ENCODE data around the gene LTV1.
A peak's percentile ranks its signal among the peaks of the same experiment; 100 is the strongest.
"Not testable (repeated sequence)": the region's sequence is repeated elsewhere in the genome, so short reads cannot be mapped to it uniquely, and the experiment has no call there.

The LTV1 gene

DNA sequence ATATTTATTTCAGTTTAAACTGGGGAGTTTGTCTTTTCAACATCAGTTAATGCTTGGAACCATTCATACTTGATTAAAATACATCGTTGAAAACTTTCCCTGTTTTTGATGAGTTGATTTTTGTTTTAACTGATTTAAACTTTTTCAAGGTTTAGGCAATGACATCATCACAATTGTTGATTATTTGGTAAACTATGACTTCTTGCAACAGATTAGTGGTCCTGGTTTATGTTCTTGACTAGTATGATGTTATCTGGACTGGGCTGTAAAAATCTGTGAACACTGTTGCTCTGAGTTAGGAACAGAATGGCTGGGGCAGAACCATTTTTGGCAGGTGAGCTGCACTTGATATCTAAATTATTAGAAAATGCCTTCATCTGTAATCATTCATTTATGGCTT is 21.1 kb downstream of the LTV1 start, which contains the start of gene ZC2HC1B:
TSS of gene ZC2HC1B (plus strand) at position 241 of the 400 bp plus-strand sequence. CDS start at position 307, 66 bp downstream.
- no peak within 1 kb of the TSS for H3K4me3 Mint-ChIP-seq
- no peaks in the 10 kb centered on the region for H3K4me1 Mint-ChIP-seq (ENCODE audit: low read depth)
- peaks cover 5% of the 10 kb centered on the region for H3K9me3 Mint-ChIP-seq (ENCODE audit: low read depth)
- peaks cover 27% of the 10 kb centered on the region for H3K36me3 Mint-ChIP-seq
- no peaks in the 10 kb centered on the region for H3K27me3 Mint-ChIP-seq
- no peak within 1 kb of the TSS for H3K27ac Mint-ChIP-seq

DNA sequence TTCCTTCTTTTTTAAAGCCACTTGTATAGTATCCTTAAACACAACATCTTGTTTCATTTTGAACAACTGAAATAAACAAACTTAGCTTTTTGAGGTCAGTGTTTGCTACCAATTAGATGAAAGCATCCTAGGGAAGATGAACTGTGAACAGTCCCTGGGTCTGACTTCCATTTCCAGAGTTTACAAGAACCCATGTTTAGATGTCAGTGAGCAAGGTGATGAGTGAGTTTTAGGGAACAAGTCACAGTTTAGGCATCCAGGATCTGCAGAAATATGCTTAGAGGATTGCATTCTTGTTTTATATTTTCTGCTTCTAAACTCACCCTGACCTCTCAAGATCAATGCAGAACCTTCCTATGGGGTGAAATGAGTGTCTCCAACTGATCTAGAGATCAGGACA is 24.1 kb downstream of the LTV1 start:
- peaks cover 5% of the 10 kb centered on the region for H3K9me3 Mint-ChIP-seq (ENCODE audit: low read depth)
- peaks cover 23% of the 10 kb centered on the region for H3K36me3 Mint-ChIP-seq
- H3K27ac Mint-ChIP-seq: no peak overlapping the region
- no peaks in the 10 kb centered on the region for H3K27me3 Mint-ChIP-seq
- H3K4me3 Mint-ChIP-seq: no peak overlapping the region
- no peaks in the 10 kb centered on the region for H3K4me1 Mint-ChIP-seq (ENCODE audit: low read depth)

DNA sequence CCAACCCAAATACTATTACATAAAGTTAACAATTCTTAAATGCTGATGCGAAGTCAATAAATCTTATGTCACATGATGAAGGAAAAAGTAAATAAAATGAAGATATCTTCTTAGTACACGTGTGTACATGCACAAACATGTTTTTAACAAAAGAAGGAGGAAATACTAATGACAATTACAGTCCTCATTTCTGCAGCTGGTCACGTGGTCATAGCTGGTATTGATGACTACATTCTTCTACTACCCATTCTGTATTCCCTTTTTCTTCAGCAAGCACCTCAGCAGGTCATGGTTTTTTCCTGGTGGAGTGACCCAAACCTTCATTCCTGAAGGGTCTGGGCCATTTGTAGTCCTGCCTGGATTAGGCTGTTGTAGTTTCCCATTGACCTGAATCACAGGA is 25.7 kb downstream of the LTV1 start:
- not testable (repeated sequence) for H3K4me3 Mint-ChIP-seq; H3K27ac Mint-ChIP-seq; H3K4me1 Mint-ChIP-seq (ENCODE audit: low read depth); H3K9me3 Mint-ChIP-seq (ENCODE audit: low read depth); H3K27me3 Mint-ChIP-seq
- peaks cover 23% of the 10 kb centered on the region for H3K36me3 Mint-ChIP-seq

DNA sequence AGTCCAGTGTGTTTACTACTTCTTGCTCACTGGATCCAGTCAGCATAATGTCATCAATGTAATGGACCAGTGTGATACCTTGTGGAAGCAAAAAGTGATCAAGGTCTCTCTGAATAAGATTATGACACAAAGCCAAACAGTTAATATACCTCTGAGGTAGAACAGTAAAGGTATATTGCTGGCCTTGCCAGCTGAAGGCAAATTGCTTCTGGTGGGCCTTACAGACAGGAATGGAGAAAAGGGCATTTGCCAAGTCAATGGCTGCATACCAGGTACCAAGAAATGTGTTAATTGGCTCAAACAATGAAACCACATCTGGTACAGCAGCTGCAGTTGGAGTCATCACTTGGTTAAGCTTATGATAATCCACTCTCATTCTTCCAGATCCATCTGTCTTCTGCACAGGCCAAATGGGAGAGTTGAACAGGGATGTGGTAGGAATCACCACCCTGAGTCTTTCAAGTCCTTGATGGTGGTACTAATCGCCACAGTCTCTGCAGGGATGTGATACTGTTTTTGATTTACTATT is 28.1 kb downstream of the LTV1 start:
- Mint-ChIP-seq H3K9me3 (ENCODE audit: low read depth) (peaks cover 14% of the 10 kb centered on the region), H3K36me3 (peaks cover 13% of the 10 kb centered on the region)
- not testable (repeated sequence) for H3K4me3 Mint-ChIP-seq; H3K27ac Mint-ChIP-seq; H3K27me3 Mint-ChIP-seq; H3K4me1 Mint-ChIP-seq (ENCODE audit: low read depth)

DNA sequence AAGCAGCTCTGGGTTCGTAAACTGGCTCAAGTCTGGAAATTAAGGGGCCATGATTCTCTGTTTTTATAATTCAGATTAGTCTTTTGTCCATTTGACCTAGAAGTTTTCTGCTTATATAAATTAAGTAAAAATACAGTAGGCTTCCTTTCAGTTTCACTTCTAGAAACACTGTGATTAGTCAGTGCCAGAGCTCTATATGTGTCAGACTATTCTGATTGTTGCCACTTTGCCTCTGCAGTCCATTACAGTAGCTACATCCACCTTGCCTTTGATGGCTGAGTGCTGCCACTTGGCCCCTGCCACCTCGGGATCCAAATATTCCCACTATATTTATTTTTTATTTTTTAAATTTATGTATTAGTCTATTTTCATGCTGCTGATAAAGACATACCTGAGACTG is 29.1 kb downstream of the LTV1 start:
- Mint-ChIP-seq H3K4me3 (no peak overlapping the region), H3K4me1 (ENCODE audit: low read depth) (no peaks in the 10 kb centered on the region), H3K36me3 (peaks cover 13% of the 10 kb centered on the region), H3K27me3 (no peaks in the 10 kb centered on the region), H3K27ac (no peak overlapping the region), H3K9me3 (ENCODE audit: low read depth) (peaks cover 14% of the 10 kb centered on the region)

DNA sequence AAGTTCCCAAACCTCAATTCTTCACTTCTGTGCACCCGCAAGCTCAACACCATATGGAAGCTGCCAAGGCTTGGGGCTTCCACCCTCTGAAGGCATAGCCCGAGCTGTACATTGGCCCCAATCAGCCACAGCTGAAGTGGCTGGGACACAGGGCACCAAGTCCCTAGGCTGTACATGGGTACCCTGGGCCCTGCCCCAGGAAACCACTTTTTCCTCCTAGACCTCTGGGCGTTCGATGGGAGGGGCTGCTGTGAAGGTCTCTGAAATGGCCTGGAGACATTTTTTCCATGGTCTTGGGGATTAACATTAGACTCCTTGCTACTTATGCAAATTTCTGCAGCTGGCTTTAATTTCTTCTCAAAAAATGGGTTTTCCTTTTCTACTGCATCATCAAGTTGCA is 30.5 kb downstream of the LTV1 start:
- peak overlapping the region; percentile 10 for H3K27ac Mint-ChIP-seq
- not testable (repeated sequence) for H3K27me3 Mint-ChIP-seq; H3K4me1 Mint-ChIP-seq (ENCODE audit: low read depth); H3K4me3 Mint-ChIP-seq
- peaks cover 21% of the 10 kb centered on the region for H3K9me3 Mint-ChIP-seq (ENCODE audit: low read depth)
- H3K36me3 Mint-ChIP-seq: peaks cover 13% of the 10 kb centered on the region

DNA sequence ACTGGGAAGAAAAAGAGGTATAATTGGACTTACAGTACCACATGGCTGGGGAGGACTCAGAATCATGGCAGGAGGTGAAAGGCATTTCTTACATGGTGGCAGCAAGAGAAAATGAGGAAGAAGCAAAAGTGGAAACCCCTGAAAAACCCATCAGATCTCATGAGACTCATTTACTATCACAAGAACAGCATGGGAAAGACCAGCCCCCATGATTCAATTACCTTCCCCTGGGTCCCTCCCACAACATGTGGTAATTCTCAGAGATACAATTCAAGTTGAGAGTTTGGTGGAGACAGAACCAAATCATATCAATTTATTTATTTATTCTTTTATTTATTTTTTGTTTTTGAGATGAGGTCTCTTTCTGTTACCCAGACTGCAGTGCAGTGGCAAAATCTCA is 31.4 kb downstream of the LTV1 start:
- peaks cover 21% of the 10 kb centered on the region for H3K9me3 Mint-ChIP-seq (ENCODE audit: low read depth)
- not testable (repeated sequence) for H3K27ac Mint-ChIP-seq; H3K4me1 Mint-ChIP-seq (ENCODE audit: low read depth); H3K4me3 Mint-ChIP-seq; H3K36me3 Mint-ChIP-seq; H3K27me3 Mint-ChIP-seq

DNA sequence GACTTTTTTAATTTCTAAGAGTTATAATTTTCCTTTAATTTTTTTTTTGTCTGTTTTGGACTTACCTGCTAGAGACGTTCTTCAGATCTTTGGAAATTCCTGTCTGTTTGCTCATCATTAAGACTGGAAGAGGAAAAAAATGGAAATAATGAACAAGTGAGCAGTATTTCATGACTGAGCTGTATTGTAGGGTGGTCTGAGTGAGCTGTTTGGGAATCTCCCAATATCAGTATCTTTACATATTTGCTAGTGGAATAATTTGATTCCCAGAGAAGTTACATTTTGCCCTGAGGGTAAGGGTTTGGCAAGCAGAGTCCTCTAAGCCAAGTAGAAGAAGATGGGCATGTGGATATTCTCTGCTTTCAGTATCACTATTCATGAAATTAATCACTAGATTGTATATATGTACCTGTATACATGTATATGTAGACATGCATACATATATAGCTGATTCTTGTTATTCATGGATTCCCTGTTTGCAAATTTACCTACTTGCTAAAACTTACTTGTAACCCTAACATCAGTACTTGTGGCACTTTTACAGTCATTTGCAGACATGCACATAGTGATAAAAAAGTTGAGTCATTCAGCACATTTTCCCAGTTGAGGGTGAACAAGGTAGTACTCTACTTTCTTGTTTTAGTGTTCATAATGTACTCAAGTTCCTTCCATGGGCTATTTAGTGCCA is 34.6 kb downstream of the LTV1 start:
- H3K9me3 Mint-ChIP-seq (ENCODE audit: low read depth): peaks cover 21% of the 10 kb centered on the region
- H3K4me1 Mint-ChIP-seq (ENCODE audit: low read depth): no peaks in the 10 kb centered on the region
- H3K27me3 Mint-ChIP-seq: no peaks in the 10 kb centered on the region
- peaks cover 10% of the 10 kb centered on the region for H3K36me3 Mint-ChIP-seq
- H3K4me3 Mint-ChIP-seq: no peak overlapping the region
- H3K27ac Mint-ChIP-seq: no peak overlapping the region

DNA sequence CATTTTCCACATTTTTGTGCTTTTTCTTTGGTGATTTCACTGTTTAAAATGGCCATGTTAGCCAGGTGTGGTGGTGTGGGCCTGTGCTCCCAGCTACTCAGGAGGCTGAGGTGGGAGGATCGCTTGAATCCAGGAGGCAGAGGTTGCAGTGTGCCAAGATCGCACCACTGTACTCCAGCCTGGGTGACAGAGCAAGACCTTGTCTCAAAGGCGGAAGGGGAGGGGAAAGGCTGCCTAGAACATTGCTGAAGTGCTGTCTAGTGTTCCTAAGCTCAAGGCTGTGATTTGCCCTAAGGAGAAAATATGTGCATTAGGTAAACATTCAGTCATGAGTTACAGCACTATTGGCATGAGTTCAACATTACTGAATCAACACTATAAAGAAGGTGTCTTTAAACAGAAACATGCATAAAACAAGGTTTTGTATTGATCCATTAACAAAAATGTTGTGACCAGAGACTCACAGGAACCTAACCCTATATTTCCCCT is 35.2 kb downstream of the LTV1 start:
- peaks cover 10% of the 10 kb centered on the region for H3K36me3 Mint-ChIP-seq
- H3K4me3 Mint-ChIP-seq: no peak overlapping the region
- peaks cover 21% of the 10 kb centered on the region for H3K9me3 Mint-ChIP-seq (ENCODE audit: low read depth)
- H3K27ac Mint-ChIP-seq: no peak overlapping the region
- H3K27me3 Mint-ChIP-seq: no peaks in the 10 kb centered on the region
- no peaks in the 10 kb centered on the region for H3K4me1 Mint-ChIP-seq (ENCODE audit: low read depth)

DNA sequence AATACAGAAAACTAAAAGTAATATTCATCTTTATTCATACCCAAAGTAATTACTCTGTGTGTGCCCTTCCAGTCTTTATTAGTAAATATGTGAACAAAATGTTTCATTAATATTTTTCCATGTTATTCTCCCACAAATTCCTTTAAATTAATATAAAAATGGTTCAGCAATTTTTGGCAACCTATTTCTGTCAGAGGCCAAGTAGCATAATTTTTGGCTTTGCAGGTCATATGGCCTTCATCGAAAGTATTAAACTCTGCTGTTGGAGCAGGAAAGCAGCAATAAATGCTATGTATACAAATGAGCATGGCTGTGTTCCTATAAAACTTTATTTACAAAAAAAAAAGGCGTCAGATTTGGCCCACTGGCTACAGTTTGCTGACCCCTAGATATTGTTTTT is 37.3 kb downstream of the LTV1 start:
- Mint-ChIP-seq H3K9me3 (ENCODE audit: low read depth) (peaks cover 19% of the 10 kb centered on the region), H3K27me3 (no peaks in the 10 kb centered on the region), H3K27ac (no peak overlapping the region), H3K4me3 (no peak overlapping the region), H3K36me3 (peaks cover 12% of the 10 kb centered on the region), H3K4me1 (ENCODE audit: low read depth) (no peaks in the 10 kb centered on the region)

DNA sequence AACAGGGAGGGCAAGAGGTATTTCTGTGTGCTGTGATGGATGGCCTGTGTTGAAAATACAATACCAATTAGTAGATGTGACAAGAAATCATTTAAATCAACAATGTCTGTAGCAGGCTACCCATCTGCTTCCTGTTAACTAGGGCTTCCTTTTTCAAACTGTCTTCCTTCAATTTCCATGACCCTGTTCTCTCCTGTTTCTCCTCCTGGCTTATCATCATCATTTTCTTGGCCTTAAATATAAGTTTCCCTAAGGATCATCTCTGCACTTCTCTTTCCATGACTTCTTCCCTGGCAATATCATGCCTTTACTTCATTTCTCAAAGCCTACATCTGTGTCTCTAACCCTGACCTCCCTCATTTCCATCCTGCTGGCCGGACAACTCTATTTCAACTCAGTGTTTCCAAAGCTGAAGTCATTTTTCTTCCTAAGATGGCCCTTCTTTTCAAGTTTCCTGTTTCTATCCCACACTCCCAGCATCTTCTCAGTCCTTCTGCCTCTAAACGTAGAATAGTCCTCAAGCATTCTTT is 39.3 kb downstream of the LTV1 start:
- Mint-ChIP-seq H3K4me3 (no peak overlapping the region), H3K27me3 (no peaks in the 10 kb centered on the region), H3K27ac (no peak overlapping the region), H3K4me1 (ENCODE audit: low read depth) (no peaks in the 10 kb centered on the region), H3K9me3 (ENCODE audit: low read depth) (peaks cover 11% of the 10 kb centered on the region), H3K36me3 (peaks cover 12% of the 10 kb centered on the region)

DNA sequence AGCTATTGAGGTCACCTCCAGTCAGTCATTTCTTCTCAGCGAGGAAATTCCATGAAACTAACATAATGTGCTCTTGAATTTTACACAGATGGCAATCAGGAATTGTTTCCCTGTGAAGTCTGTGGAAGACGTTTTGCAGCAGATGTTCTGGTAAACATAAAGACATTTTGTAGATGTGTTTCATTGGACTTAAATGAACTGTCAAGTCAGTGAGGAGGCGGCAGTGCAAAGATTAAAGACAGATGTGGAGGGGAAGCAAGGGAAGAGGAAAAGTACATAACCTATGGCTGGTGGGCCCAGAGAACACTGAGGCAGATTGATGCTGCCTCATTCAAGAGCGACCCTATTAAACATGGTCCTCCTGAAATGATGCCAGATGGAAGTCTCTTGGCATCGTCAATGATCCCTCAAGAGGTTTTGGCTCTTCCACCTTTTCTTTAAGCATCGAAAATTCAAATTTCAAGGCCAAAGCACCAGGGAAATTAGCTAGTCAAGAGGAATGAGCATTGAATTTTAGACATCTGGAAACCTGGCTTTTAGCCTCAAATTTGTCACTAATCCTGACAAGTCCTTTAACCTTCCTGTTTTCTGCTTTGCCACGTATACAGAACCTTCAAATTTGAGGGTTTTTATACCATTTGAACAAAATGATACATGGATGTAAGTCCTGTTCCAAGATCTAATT is 41.2 kb downstream of the LTV1 start:
- H3K4me3 Mint-ChIP-seq: no peak overlapping the region
- H3K27ac Mint-ChIP-seq: no peak overlapping the region
- H3K27me3 Mint-ChIP-seq: no peaks in the 10 kb centered on the region
- H3K36me3 Mint-ChIP-seq: peaks cover 12% of the 10 kb centered on the region
- H3K4me1 Mint-ChIP-seq (ENCODE audit: low read depth): no peaks in the 10 kb centered on the region
- H3K9me3 Mint-ChIP-seq (ENCODE audit: low read depth): no peaks in the 10 kb centered on the region

DNA sequence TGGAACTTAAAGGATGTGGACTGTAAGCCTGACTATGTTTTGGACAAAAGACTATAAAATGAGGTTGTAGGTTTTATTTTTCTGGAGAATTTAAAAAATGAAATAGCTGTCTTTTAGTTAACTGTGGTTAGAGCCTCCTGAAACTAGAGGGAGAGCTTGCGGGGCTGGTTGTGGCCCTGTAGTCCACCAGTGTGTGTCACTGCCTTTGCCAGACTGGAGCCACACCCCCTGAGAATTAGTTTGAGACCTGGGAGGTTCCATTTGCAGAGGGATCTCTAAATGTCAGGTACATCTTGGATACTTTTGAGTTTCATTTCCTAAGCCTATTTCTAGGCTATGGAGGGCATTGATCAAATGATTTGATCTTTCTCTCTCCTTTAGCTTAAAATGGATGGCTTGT is 42.0 kb downstream of the LTV1 start:
- no peak overlapping the region for H3K4me3 Mint-ChIP-seq
- H3K27me3 Mint-ChIP-seq: no peaks in the 10 kb centered on the region
- no peak overlapping the region for H3K27ac Mint-ChIP-seq
- no peaks in the 10 kb centered on the region for H3K9me3 Mint-ChIP-seq (ENCODE audit: low read depth)
- H3K36me3 Mint-ChIP-seq: peaks cover 12% of the 10 kb centered on the region
- H3K4me1 Mint-ChIP-seq (ENCODE audit: low read depth): no peaks in the 10 kb centered on the region

DNA sequence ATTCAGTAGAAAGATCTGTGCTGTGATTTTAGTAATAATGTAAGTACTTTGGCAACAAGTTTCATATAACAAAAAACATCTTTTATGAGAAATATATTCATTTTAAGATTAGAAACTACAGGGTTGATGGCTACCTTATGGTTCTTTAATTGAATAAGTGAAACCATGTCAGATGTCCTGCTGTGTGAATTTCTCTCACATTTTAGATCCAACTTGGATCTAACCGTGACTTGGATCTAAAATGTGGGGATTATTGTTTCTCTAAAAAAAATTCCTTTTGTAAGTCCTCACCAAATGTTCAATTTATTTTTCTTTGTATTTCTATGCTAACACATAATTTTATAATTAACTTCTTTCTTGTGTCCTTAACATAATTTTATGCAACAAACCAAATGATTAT is 51.5 kb downstream of the LTV1 start:
- H3K36me3 Mint-ChIP-seq: peaks cover 6% of the 10 kb centered on the region
- H3K4me1 Mint-ChIP-seq (ENCODE audit: low read depth): no peaks in the 10 kb centered on the region
- H3K27ac Mint-ChIP-seq: no peak overlapping the region
- H3K9me3 Mint-ChIP-seq (ENCODE audit: low read depth): no peaks in the 10 kb centered on the region
- no peak overlapping the region for H3K4me3 Mint-ChIP-seq
- no peaks in the 10 kb centered on the region for H3K27me3 Mint-ChIP-seq

DNA sequence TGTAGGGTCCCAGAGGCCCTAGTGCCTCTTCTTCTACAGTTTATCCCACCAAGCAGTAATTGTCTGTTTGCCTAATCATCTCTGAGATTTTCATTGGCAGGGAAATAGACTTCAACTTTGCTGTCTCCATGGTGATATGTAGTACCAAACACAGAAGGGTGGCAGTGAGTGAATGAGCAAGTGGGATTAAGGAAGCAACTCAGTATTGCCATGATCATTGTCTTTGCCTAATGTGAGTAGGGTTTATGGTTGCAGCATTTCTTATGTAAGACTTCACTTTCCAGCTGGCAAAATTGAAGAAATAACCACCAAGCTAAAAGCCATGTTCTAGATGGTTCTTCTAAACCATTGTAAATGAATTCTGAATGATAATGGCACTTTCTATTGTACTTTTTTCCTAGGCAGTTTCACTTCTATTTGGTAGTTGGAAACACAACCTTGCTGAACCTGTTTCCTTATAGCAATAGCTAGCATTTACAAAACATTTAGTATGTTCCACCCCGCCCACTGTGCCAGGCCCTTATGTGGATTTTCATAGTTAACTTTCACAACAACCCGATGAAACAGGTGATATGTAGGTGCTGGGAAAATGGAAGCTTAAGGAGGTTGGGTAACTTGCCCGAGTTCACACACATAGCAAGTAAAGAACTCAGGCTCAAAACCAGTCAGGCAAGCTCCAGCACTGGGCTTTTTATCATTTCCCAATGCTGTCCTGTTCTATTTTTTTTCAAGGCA is 53.2 kb downstream of the LTV1 start:
- Mint-ChIP-seq H3K27ac (no peak overlapping the region), H3K9me3 (ENCODE audit: low read depth) (no peaks in the 10 kb centered on the region), H3K4me1 (ENCODE audit: low read depth) (no peaks in the 10 kb centered on the region), H3K4me3 (no peak overlapping the region), H3K36me3 (peaks cover 6% of the 10 kb centered on the region), H3K27me3 (no peaks in the 10 kb centered on the region)
